ENCODE results near the gene TOM1L2.

Gene TOM1L2

GRCh38 chr17:17994271-17995069 lies 22.3 kb upstream of the TOM1L2 start:
- DNase-seq: peak in 1 of 2 experiments; percentile 31

DNA sequence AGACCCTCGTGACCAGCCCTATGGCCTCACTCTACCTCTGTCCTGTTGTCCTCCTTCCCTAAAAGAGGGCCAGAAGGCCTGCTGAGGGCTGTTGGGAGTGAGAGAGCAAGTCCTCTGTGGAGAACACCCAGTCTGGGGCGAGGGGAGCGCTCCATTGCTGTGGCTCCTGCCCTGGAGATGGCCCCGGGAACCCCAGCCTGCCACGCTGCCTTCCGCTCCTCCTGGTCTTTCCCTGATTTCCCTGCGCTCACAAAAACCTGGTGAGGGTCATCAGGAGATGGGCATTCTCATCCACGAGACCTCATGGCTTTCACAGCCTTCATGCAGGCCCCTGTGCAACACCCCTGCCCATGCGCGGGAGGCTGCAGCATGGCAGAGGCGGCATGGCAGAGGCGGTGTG lies 21.7 kb upstream of the TOM1L2 start:
- no peak for DNase-seq

DNA sequence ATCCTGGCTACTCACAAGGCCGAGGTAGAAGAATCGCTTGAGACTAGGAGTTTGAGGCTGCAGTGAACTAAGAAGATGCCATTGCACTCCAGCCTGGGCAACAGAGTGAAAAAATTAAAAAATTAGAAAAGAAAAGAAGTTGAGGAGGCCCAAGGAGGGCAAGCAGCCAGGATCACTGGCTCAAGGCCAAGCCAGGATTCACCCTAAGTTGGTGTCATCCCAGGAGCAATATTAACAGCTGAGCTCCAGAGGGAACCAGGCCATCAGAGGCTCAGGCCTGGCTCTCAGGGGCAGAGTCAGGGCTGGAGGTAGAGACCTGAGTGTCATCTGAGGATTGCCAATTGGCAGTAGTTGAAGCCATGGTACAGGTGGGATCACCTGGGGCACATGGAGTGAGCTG lies 21.2 kb upstream of the TOM1L2 start:
- no peak for DNase-seq

DNA sequence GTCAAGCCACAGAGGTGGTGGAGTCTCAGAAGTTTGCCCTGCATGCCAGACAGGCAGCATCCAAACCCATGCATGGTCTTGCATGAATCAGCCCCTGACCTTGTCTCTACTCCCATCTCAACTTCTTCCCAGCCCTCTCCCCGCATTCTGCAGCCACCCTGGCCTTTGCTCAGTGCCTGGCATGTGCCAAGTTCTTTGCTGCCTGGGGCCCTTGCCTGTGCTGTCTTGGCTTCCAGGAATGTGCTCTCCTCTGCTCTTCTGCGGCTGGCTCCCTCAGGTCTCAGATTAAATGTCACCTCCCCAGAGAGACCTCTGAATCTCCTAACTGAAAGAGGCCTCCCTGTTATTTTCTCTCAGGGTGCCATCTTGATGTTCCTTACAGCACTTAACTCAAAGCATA lies 18.1 kb upstream of the TOM1L2 start:
- DNase-seq: no peak

GRCh38 chr17:17989618-17990017 lies 17.4 kb upstream of the TOM1L2 start:
- DNase-seq: no peak

DNA sequence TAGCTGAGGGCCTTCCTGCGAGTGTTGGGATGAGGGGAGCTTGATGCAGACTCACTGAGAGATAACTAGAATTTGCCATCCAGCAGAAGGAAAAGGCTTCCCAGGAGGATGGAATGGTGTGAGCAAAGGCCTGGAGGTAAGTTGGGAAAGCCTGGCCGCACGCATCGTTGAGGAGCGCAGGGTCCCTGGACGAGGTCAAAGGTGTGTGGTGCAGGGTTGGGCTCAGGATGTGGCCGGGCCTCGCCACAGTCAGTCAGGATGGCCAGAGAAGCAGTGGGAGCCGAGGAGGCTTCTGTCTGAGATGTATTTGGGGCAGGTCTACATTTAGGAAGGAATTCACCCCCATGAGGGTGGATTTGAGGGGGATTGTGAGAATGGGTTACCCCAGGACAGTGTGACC lies 16.9 kb upstream of the TOM1L2 start:
- no peak for DNase-seq

DNA sequence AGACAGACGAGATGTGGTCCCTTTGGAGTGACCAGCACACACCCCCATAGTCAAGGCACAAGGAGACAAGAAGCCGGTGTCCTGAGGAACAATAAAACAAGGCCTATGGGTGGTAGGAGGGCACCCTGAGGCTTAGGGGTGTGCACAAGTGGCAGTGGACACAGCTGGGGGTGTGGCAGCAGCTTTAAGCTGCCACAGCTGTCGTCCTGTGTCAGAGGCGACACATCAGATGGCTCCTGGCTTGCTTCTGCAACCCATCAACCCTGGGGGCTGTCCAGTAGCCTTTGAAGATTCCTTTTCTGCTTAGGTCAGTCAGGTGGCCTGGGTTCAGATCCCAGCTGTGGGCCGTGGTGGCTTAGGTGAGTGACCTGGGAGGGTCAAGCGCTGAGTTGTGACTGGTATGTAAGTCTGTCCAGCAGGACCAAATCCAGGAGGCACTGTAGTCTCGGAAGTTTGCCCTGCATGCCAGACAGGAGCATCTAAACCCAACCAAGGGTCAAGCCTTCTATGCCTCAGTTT lies 16.3 kb upstream of the TOM1L2 start:
- no peak for DNase-seq

DNA sequence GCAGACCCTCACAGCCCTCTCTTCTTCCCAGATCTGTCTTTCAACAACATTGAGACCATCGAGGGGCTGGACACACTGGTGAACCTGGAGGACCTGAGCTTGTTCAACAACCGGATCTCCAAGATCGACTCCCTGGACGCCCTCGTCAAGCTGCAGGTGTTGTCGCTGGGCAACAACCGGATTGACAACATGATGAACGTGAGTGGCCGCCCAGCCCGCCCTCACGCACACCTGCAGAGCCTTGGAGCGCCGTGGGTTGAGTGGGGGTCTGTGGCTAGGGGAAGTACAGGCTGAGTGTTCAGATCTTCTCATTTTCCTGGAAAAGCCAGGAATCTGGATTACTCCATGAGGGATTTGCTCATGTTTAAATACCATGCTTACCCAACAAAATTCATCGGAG lies 15.7 kb upstream of the TOM1L2 start:
- no peak for DNase-seq

DNA sequence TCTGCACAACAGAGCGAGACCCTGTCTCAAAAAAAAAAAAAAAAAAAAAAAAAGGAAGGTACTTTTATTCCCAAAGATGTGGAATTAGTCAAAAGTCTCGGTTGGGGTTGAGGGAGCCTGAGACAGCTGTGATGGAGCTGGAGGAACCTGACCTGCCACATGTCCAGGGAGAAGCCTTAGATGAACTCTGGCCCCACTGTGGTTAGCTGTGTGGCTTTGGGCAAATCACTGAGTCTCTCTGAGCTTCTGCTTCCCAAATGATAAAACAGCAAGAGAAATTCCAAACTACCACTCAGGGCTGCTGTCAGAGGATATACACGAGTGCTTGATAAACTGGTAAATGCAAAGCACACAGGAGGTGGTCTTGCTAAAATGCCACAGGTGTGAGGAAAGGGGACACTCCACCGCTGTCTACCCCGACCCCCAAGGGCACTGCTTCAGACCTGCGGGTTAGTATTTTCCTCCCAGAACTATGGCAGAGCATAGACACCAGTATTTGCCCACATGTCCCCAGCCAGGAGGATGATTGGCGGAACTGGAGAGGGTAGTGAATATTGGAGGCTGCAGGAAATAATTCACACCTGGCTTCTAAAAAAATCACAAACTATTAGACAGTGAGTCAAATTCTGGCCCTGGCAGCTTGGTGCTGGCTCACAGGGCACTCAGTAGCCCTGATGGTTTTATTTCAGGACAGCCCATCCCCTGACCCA lies 15.1 kb upstream of the TOM1L2 start:
- no peak for DNase-seq

DNA sequence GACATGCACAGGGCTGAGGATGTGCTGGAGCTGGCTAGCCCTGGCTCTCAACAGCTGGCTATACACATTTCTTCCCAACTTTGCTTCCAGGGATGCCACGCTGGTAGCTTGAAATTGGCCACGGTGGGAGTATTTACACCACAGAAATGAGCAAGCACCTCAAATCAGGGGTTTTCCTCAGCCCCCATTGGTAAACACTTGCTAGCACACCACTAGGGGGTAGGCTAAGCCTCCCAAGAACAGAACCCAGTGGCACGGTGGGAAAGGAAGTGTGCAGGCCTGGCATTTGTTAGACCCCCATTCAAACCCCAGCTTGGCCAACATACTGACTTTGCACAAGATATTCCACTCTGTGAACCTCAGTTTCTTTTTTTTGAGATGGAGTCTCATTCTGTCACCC lies 13.4 kb upstream of the TOM1L2 start:
- DNase-seq: no peak

DNA sequence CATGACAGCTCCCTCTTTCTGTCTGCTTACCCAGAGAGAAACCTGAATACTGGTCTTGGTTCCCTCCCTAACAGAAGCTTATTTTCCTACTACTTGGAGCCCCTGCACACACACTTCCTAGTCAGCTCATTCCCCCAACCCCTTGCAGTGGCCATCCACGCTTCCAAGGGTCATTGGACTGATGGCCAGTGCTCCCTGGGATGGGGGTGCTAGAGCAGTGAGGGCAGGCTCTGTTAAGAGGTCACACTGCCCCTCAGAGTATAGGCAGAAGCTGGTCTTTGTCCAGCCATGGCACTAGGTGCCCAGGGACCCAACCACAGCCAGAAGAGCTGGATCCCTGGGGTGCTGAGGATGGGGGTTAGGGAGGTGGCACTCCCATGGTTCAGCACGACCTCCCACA lies 13.0 kb upstream of the TOM1L2 start:
- no peak for DNase-seq

- no peak for DNase-seq
Measured at GRCh38 chr17:17983776-17984175, 11.6 kb upstream of the TOM1L2 start.

- DNase-seq: no peak
Measured at GRCh38 chr17:17983376-17983775, 11.2 kb upstream of the TOM1L2 start.

DNA sequence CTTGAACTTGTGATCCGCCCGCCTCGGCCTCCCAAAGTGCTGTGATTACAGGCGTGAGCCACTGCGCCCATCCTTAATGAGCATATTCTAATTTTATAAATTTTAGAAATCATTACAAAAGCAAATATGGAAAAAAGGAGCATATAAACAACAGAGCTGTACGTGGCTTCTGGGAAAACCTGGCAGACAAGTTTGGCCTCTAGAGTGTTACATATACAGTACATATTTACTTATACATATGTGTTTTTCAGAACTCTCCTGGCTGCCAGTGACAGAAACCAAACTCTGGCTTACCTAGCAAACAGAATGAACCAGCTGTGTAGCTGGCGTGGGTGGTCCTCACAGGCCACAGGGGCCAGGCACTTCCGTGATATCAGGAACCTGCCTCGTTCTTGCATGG lies 10.6 kb upstream of the TOM1L2 start:
- DNase-seq: no peak

GRCh38 chr17:17981330-17981729 lies 9.1 kb upstream of the TOM1L2 start:
- DNase-seq: no peak

DNA sequence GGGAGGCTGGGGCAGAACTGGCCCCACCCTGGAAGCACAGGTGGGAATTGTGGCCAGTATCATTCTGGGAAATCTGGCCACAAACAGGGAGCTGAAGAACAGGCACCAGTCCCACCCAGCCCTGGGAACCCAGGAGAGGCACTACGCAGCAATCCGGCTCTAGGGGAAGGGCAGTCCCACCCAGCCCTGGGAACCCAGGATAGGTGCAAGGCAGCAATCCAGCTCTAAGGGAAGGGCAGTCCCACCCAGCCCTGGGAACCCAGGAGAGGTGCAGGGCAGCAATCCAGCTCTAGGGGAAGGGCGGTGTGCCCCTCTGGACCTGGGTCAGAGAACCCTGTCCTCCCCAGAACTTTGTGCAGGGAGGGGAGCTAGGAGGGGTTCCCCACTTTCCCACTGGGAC lies 7.6 kb upstream of the TOM1L2 start:
- DNase-seq: no peak

- no peak for DNase-seq
Measured at GRCh38 chr17:17978481-17979424, 6.6 kb upstream of the TOM1L2 start.

DNA sequence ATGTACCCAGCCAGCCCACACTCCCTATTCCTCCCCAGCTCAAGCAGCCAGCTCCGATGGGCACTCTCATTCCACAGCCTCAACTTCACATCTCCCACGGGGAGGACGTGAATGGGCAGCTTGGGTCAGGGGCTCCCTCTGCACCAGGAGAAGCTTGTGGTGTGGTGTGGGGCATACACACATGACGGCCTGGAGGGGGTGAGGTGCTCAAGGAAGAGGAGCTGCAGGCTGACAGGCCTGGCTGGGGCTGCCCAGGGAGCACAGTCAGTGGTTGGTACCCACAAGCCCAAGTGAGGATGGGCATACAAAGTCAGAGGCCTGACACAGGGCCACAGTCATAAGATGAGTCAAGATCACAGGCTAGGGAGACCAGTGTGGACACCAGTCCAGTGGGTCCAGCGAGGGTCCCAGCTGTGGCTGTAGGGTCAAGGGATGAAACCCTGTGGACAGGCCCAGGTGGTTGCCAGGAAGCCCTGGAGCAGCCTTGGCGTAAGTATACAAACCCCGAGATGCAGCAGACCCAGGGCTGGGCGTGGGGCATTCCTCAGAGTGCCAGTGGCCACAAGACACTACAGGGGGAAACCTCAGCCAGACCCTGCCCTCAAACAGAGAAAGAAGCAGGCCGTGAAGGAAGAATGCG lies 4.9 kb upstream of the TOM1L2 start:
- no peak for DNase-seq

GRCh38 chr17:17975436-17975835 lies 3.2 kb upstream of the TOM1L2 start:
- no peak for DNase-seq

GRCh38 chr17:17972952-17973254 lies 703 bp upstream of the TOM1L2 start:
- no peak for DNase-seq

- DNase-seq: no peak
Measured at GRCh38 chr17:17971431-17972125, 622 bp downstream of the TOM1L2 start.

- DNase-seq: no peak
Measured at GRCh38 chr17:17970699-17971430, 1.3 kb downstream of the TOM1L2 start.
